Myocyte (in vitro differentiated cells): ENCODE results near the gene ATP6AP1. TPM values are rescaled to one million over a fixed set of nuclear protein-coding genes. Genes with fewer than 3 reads are reported as not detected.
"Not testable (repeated sequence)": the region's sequence is repeated elsewhere in the genome, so short reads cannot be mapped to it uniquely, and the experiment has no call there.

Experiments
- DNase-seq: peaks from one replicate; pipeline ENCODE4 v3.0.0-alpha.2; 2012; ENCODE audit warnings: low read depth
- polyA plus RNA-seq: library from polyadenylated mRNA; unstranded; fragments of >200 nt; gene quantifications from one replicate; pipeline ENCODE4 v1.2.1, GENCODE V29; 2012; ENCODE audit warnings: missing spikeins
- total RNA-seq: library from RNA; depleted of rRNA; stranded (reverse); fragments of >200 nt; gene quantifications from 2 replicates; pipeline ENCODE4 v1.2.3, GENCODE V29; 2014

The ATP6AP1 gene
- 100 and 106 TPM in 2 replicates for total RNA-seq
- 191 TPM for polyA plus RNA-seq

- peak; percentile 93 for DNase-seq
Observed at GRCh38 chrX:154428176-154429171, at the start of gene ATP6AP1. TSS of gene ATP6AP1 (plus strand) at chrX:154428677. CDS start at chrX:154428693, 16 bp downstream.

GRCh38 chrX:154378799-154379568 lies 49.5 kb upstream of the ATP6AP1 start, which contains the start of gene EMD:
TSS of gene EMD (plus strand) at chrX:154379295. CDS start at chrX:154379485, 190 bp downstream.
- DNase-seq: peak; percentile 96

GRCh38 chrX:154379569-154379951 lies 48.9 kb upstream of the ATP6AP1 start:
- no peak for DNase-seq

DNA sequence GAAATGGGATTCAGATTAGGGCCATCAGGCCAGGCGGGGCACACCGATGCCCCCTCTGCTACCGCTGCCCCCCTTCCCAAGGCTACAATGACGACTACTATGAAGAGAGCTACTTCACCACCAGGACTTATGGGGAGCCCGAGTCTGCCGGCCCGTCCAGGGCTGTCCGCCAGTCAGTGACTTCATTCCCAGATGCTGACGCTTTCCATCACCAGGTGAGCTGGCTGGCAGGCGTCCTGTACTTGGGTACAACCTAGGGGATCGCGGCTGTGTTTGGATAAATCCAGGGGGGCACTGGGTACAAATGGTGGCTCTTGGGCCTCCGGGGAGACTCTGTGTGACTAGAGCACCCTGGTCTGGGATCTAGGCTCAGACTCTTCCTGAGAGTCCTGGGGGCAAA lies 48.3 kb upstream of the ATP6AP1 start:
- no peak for DNase-seq

- DNase-seq: no peak
Observed at GRCh38 chrX:154380787-154381186, 47.7 kb upstream of the ATP6AP1 start.

DNA sequence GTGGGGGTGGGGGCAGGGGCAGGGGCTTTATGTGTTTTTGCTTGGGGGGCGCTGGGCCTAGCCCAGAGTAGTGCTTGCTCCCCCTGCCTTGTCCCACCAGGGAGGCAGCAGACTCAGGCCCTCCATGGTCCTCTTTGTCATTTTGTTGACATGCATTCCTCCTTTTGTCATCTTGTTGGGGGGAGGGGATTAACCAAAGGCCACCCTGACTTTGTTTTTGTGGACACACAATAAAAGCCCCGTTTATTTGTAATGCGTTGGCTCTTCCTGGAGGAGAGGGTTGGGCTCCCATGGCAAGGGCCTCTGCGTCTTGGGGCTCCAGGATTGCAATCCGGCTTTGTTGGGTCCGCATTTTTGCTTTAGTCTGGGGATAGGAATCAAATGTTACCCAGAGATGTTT lies 47.2 kb upstream of the ATP6AP1 start:
- DNase-seq: no peak

DNA sequence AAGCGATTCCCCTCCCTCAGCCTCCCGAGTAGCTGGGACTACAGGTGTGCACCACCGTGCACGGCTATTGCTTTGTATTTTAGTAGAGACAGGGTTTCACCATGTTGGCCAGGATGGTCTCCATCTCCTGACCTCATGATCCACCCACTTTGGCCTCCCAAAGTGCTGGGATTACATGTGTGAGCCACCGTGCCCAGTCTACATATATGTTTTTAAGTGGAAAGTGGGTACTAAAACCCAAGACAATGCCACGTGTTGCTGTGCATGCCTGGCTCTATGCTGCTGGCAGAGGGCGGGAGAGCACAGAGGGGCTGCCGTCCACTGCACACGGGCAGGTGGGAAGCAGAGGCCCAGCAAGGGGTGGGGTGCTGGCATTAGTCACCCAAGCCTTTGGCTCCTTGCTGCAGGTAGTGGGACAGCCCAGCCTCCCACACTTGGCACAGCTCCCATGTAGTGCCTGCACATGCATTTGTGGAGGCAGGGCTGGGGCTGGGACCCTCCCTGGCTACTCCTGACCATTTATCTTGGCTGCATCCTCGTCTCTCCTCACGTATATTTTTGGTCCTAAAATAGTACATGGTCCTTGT lies 45.9 kb upstream of the ATP6AP1 start:
- DNase-seq: no peak

- no peak for DNase-seq
Observed at GRCh38 chrX:154383359-154384283, 44.9 kb upstream of the ATP6AP1 start.

DNA sequence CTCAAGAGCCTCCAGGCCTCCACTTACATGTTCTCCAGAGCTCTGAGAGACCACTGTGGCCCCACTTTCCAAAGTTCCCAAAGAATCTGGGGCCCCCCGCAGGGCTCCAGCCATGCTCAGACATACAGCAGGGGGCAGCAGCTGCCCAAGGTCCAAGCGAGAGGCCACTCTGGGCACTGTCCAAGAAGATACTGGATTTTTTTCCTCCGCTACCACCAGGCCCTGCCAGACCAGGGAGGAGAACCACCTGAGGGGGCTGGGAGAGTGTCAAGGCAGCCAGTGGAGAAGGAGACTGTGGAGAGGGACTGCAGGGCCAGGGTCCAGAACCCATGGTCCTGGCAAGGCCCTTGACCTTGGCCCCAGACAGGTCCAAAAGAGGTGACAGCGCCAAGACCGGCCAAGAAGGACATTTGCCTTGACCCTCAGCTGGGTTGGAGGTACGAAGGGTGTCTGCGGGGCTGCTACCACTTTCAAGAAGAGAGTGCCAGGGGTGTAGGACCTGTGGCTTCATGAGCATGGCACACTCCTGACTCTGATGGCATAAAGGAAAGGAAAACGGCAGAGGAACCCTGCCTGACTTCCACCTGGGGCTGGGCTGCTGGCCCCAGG lies 44.1 kb upstream of the ATP6AP1 start:
- peak; percentile 31 for DNase-seq

GRCh38 chrX:154388094-154388493 lies 40.4 kb upstream of the ATP6AP1 start:
- DNase-seq: not testable (repeated sequence)

DNA sequence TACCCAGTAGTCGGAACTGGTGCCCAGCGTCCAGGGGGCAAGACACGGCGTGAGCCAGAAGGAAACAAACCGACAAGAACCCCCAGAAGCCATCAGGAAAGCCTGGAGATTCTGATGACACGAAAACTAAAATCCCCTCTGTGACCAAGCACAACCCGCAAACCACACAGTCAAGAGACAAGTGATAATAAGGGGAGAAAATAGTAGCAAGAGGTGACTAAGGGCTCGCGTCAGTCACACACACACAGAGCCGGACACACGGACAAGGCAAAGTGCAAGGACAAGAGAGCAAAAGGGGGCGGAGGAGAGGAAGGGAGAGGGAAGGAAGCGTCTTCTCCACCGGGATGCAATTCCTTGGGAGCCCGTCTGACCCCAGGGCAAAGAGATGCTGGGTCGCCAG lies 39.8 kb upstream of the ATP6AP1 start:
- DNase-seq: not testable (repeated sequence)

GRCh38 chrX:154389812-154390747 lies 38.4 kb upstream of the ATP6AP1 start:
- DNase-seq: not testable (repeated sequence)

- DNase-seq: not testable (repeated sequence)
Observed at GRCh38 chrX:154396363-154396762, 32.1 kb upstream of the ATP6AP1 start.

GRCh38 chrX:154396973-154397887 lies 31.2 kb upstream of the ATP6AP1 start:
- peak; percentile 78 for DNase-seq

GRCh38 chrX:154397888-154398667 lies 30.4 kb upstream of the ATP6AP1 start, which contains the start of gene RPL10:
TSS of gene RPL10 (plus strand) at chrX:154398377. CDS start at chrX:154398520, 143 bp downstream.
- peak; percentile 94 for DNase-seq

- DNase-seq: peak; percentile 85
Observed at GRCh38 chrX:154398668-154399526, 29.6 kb upstream of the ATP6AP1 start.
